GM12878 (cell line): ENCODE results near the gene SLC8B1. TPM values are rescaled to one million over a fixed set of nuclear protein-coding genes. Genes with fewer than 3 reads are reported as not detected.

Source experiments
- ATAC-seq: fragments of 200-7000 bp; cut with Tn5 transposase; 3 replicates; pipeline ENCODE4 v1.9.1; 2020; ENCODE audit warnings: mild to moderate bottlenecking, moderate library complexity
- BruUV-seq: library from RNA; stranded (reverse); fragments of 400-500 nt; replicated peaks from 2 replicates; lab custom pipeline; 2021; lab: Mats Ljungman, UMichigan
- CTCF ChIA-PET: fragments of 300-600 bp; sonication (Branson Sonifier 250); formaldehyde crosslinking; extraction: SDS; loops from one replicate; lab custom pipeline; 2021; ENCODE audit warnings: inconsistent platforms; lab: Yijun Ruan, JAX
- POLR2A ChIA-PET: fragments of 350-600 bp; formaldehyde crosslinking; extraction: SDS; loops from one replicate; lab custom pipeline; 2021; ENCODE audit warnings: inconsistent platforms; lab: Charles Lee
- RAD21 ChIA-PET: fragments of 300-600 bp; sonication (Branson Sonifier 250); formaldehyde crosslinking; loops from one replicate; lab custom pipeline; 2023; ENCODE audit warnings: antibody characterized with exemption; ENCODE audit not compliant: unreplicated experiment; lab: Charles Lee
- SMC1A ChIA-PET: fragments of 300-600 bp; sonication (Branson Sonifier 250); formaldehyde crosslinking; loops from one replicate; lab custom pipeline; 2023; ENCODE audit not compliant: unreplicated experiment, uncharacterized antibody; lab: Charles Lee
- DNase-seq: peaks from one replicate; pipeline ENCODE4 v3.0.0-alpha.2; 2011; ENCODE audit warnings: low read depth, low spot score
- FAIRE-seq: peaks from 3 replicates; lab custom pipeline; 2011; peaks lifted over from hg19 to GRCh38; lab: Jason Lieb, UNC
- H2AFZ ChIP-seq: 2 replicates; pipeline ENCODE4 v1.6.0; 2011; ENCODE audit warnings: low read depth, low read length, control low read depth; ENCODE audit not compliant: control insufficient read depth
- H3K27ac ChIP-seq: 2 replicates; pipeline ENCODE4 v1.5.1; 2011; ENCODE audit warnings: control low read depth; ENCODE audit not compliant: control insufficient read depth, insufficient read depth
- H3K27me3 ChIP-seq, 2 experiments: replicated peaks in 1 of 2; 2 replicates each; pipeline versions ENCODE4 v1.6.0 to v1.6.1; 2011; ENCODE audit warnings: low read length in 1 of 2; ENCODE audit not compliant: control insufficient read depth in 2 of 2, insufficient read depth in 2 of 2
- H3K36me3 ChIP-seq, 2 experiments: 2 replicates each; pipeline ENCODE4 v1.5.1; 2011; ENCODE audit warnings: low read length in 1 of 2; ENCODE audit not compliant: control insufficient read depth in 2 of 2, insufficient read depth in 2 of 2
- H3K4me1 ChIP-seq: 2 replicates; pipeline ENCODE4 v1.6.1; 2011; ENCODE audit warnings: mild to moderate bottlenecking, low read length, moderate library complexity, mixed read lengths; ENCODE audit not compliant: control insufficient read depth, insufficient read depth
- H3K4me2 ChIP-seq: 2 replicates; pipeline ENCODE4 v1.6.0; 2011; ENCODE audit warnings: control low read depth; ENCODE audit not compliant: control insufficient read depth, insufficient read depth
- H3K4me3 ChIP-seq: fragments of 200-600 bp; sonication (generic); 2 replicates; pipeline ENCODE4 v1.5.1; 2016
- H3K79me2 ChIP-seq: 2 replicates; pipeline ENCODE4 v1.6.0; 2011; ENCODE audit warnings: low read length; ENCODE audit not compliant: control insufficient read depth, insufficient read depth
- H3K9ac ChIP-seq: 2 replicates; pipeline ENCODE4 v1.8.0; 2011; ENCODE audit warnings: low read length, control low read depth, mixed read lengths; ENCODE audit not compliant: control insufficient read depth, insufficient read depth
- H3K9me3 ChIP-seq: replicated peaks from 3 replicates; pipeline ENCODE4 v1.5.1; 2011; ENCODE audit warnings: mild to moderate bottlenecking, low read length; ENCODE audit not compliant: control insufficient read depth, insufficient read depth
- H4K20me1 ChIP-seq: 2 replicates; pipeline ENCODE4 v1.6.0; 2011; ENCODE audit not compliant: control insufficient read depth, insufficient read depth
- CHD1 ChIP-seq: IDR thresholded peaks from 2 replicates; pipeline ENCODE4 v1.6.1; 2012; ENCODE audit warnings: low read depth, low read length, improper control_type of control experiment
- MEF2B ChIP-seq: fragments of 450-650 bp; IDR thresholded peaks from 2 replicates; pipeline ENCODE4 v1.6.1; 2018; ENCODE audit warnings: mild to moderate bottlenecking, moderate library complexity; ENCODE audit not compliant: partially characterized antibody, poor library complexity, severe bottlenecking
- RAD21 ChIP-seq: IDR thresholded peaks from 2 replicates; pipeline ENCODE4 v1.6.1; 2011; ENCODE audit warnings: mild to moderate bottlenecking, low read depth, low read length, moderate library complexity; ENCODE audit not compliant: insufficient read depth
- ZNF592 ChIP-seq: fragments of 450-650 bp; IDR thresholded peaks from 2 replicates; pipeline ENCODE4 v1.6.1; 2017; ENCODE audit warnings: mild to moderate bottlenecking, moderate library complexity
- WGBS: methylation state at CpG from one replicate; pipeline ENCODE4 v1.1.6; 2016; ENCODE audit warnings: low lambda C conversion rate; ENCODE audit not compliant: insufficient replicate concordance, insufficient coverage; ENCODE audit errors: missing lambda C conversion rate; 5-methylcytosine and 5-hydroxymethylcytosine counted together
- in situ Hi-C: fragments of 300-500 bp; cut with MboI; formaldehyde crosslinking; loops from 9 replicates; pipeline ENCODE4 v1.14.3; 2018; ENCODE audit warnings: mixed read lengths
- intact Hi-C: fragments of 100-400 bp; cut with micrococcal nuclease; formaldehyde crosslinking; loops from one replicate; pipeline ENCODE4 v1.14.2; 2022; ENCODE audit not compliant: unreplicated experiment
- polyA plus RNA-seq, 11 experiments: library from polyadenylated mRNA; depleted of rRNA in 4 of 11; unstranded in 6 of 11; stranded (reverse) in 5 of 11; fragments of >200 nt; fragmentation: Nextera tagmentation in 4 of 11; fragmentation: Illumina TruSeq in 1 of 11; extraction: Ambion mirVana in 4 of 11; extraction: Trizol in 1 of 11; gene quantifications; 1 replicate in 1 of 11; 2 replicates in 10 of 11; pipeline versions ENCODE4 v1.2.1 to v1.2.3, GENCODE V29; 2011 to 2016; ENCODE audit warnings: inconsistent platforms in 2 of 11, missing spikeins in 2 of 11, low read depth in 1 of 11
- total RNA-seq, 4 experiments: library from RNA; depleted of rRNA in 3 of 4; stranded (reverse); fragments of >200 nt in 3 of 4; fragmentation: Illumina TruSeq in 1 of 4; extraction: Trizol in 1 of 4; gene quantifications; 2 replicates each; pipeline versions ENCODE4 v1.2.1 to v1.2.3, GENCODE V29; 2013 to 2021
- TF ChIP-seq, protein P1 (sequence below): fragments of 450-650 bp; IDR thresholded peaks from 2 replicates; pipeline ENCODE4 v1.6.1; 2017; ENCODE audit warnings: mild to moderate bottlenecking

SLC8B1 gene
- total and polyA plus RNA-seq, 10 of the 15 experiments (the other 5 are each of a cell fraction or from before 2014, with no cell fraction given): 0.18 to 12.3 (median 6.8) TPM

DNA sequence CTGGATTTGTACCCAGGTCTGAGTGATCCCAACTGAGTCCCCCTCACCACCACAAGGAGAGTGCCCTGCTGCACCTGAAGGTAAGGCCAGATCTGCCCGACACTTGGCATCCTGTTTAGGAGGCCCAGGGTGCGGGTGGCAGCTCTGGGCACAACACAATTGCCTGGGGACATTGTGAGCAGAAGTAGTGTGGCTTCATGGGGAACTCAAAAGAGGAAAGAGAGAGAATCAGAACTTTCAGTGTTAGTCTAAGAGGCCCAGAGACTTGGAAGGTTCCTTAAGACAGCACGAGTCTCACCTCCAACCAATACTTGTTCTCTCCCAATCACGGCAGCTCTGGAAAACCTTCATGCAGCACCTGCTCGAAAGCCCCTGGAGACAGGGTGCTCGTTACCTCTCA lies 6.6 kb upstream of the SLC8B1 start:
- DNase-seq (no peak), FAIRE-seq (no peak), ATAC-seq (peak; percentile 39; the same call in 2 of the 3 replicates)
- Histone ChIP-seq H3K27me3 (no peaks in the 10 kb centered on the region; a peak in 1 of 4 replicates), H3K79me2 (no peaks in the 10 kb centered on the region), H3K36me3 (no peaks in the 10 kb centered on the region), H3K9me3 (no peaks in the 10 kb centered on the region), H3K4me3 (no peak overlapping the region), H3K27ac (no peak overlapping the region), H3K4me1 (no peaks in the 10 kb centered on the region; the same call in 1 of the 2 replicates), H3K4me2 (no peak overlapping the region), H4K20me1 (no peaks in the 10 kb centered on the region), H2AFZ (no peak overlapping the region), H3K9ac (no peak overlapping the region)
- CTCF ChIA-PET: no interaction called here
- intact Hi-C loops (no loop called here), in situ Hi-C loops (no loop called here)
- RAD21 ChIA-PET: no interaction called here
- SMC1A ChIA-PET: no interaction called here
- 26% methylated on average over 6 of the region's 6 CpGs for WGBS
- no TSS peak for BruUV-seq
- TF ChIP-seq, protein P1, sequence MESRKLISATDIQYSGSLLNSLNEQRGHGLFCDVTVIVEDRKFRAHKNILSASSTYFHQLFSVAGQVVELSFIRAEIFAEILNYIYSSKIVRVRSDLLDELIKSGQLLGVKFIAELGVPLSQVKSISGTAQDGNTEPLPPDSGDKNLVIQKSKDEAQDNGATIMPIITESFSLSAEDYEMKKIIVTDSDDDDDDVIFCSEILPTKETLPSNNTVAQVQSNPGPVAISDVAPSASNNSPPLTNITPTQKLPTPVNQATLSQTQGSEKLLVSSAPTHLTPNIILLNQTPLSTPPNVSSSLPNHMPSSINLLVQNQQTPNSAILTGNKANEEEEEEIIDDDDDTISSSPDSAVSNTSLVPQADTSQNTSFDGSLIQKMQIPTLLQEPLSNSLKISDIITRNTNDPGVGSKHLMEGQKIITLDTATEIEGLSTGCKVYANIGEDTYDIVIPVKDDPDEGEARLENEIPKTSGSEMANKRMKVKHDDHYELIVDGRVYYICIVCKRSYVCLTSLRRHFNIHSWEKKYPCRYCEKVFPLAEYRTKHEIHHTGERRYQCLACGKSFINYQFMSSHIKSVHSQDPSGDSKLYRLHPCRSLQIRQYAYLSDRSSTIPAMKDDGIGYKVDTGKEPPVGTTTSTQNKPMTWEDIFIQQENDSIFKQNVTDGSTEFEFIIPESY: no peak
- no peak for TF ChIP-seq MEF2B
- TF ChIP-seq ZNF592: no peak
- TF ChIP-seq RAD21: no peak
- no peak for TF ChIP-seq CHD1
- POLR2A ChIA-PET: no interaction called here
